WTC11 (cell line): ENCODE measurements around the gene FOXRED2. TPM values are rescaled to one million over a fixed set of nuclear protein-coding genes. Genes with fewer than 3 reads are reported as not detected.

Experiments
- ATAC-seq: fragments of 200-7000 bp; cut with Tn5 transposase; 2 replicates; pipeline ENCODE4 v1.10.0; 2021; ENCODE audit warnings: mild to moderate bottlenecking, moderate library complexity
- CTCF ChIA-PET: fragments of 300-600 bp; sonication (Branson Sonifier 250); formaldehyde crosslinking; loops from one replicate; lab custom pipeline; 2021; ENCODE audit warnings: antibody characterized with exemption; lab: Charles Lee
- POLR2A ChIA-PET: fragments of 350-600 bp; sonication (Branson Sonifier 250); formaldehyde crosslinking; loops from one replicate; lab custom pipeline; 2021; ENCODE audit warnings: antibody characterized with exemption; lab: Charles Lee
- DNase-seq: peaks from one replicate; pipeline ENCODE4 v3.0.0; 2021; ENCODE audit warnings: low spot score
- H3K27ac Mint-ChIP-seq: 2 replicates; pipeline ENCODE4 v1.8.0; 2021; ENCODE audit warnings: mixed read lengths
- H3K27me3 Mint-ChIP-seq: 2 replicates; pipeline ENCODE4 v1.8.0; 2021; ENCODE audit warnings: low read depth, mild to moderate bottlenecking, moderate library complexity, mixed read lengths
- H3K36me3 Mint-ChIP-seq: 2 replicates; pipeline ENCODE4 v1.8.0; 2021; ENCODE audit warnings: mixed read lengths
- H3K4me1 Mint-ChIP-seq: 2 replicates; pipeline ENCODE4 v1.8.0; 2022; ENCODE audit warnings: mixed read lengths
- H3K4me3 Mint-ChIP-seq: 2 replicates; pipeline ENCODE4 v1.8.0; 2021; ENCODE audit warnings: mild to moderate bottlenecking, moderate library complexity, mixed read lengths
- H3K9me3 Mint-ChIP-seq: 2 replicates; pipeline ENCODE4 v1.8.0; 2021; ENCODE audit warnings: mixed read lengths
- ATF3 ChIP-seq: sonication (generic); formaldehyde crosslinking; conservative IDR thresholded peaks from 2 replicates; pipeline ENCODE4 v1.8.1; 2022; ENCODE audit warnings: mild to moderate bottlenecking, missing genetic modification reagents
- CREB1 ChIP-seq: sonication (generic); formaldehyde crosslinking; IDR thresholded peaks from 2 replicates; pipeline ENCODE4 v1.8.0; 2023; ENCODE audit warnings: mild to moderate bottlenecking, missing genetic modification reagents
- E2F4 ChIP-seq: sonication (generic); formaldehyde crosslinking; IDR thresholded peaks from 2 replicates; pipeline ENCODE4 v1.8.1; 2022; ENCODE audit warnings: low read depth, mild to moderate bottlenecking, moderate library complexity, missing genetic modification reagents, borderline replicate concordance
- ELF4 ChIP-seq: sonication (generic); formaldehyde crosslinking; IDR thresholded peaks from 2 replicates; pipeline ENCODE4 v1.8.1; 2022; ENCODE audit warnings: low read depth, mild to moderate bottlenecking, moderate library complexity, missing genetic modification reagents
- FOXK1 ChIP-seq: sonication (generic); formaldehyde crosslinking; IDR thresholded peaks from 2 replicates; pipeline ENCODE4 v1.8.0; 2022; ENCODE audit warnings: mild to moderate bottlenecking, moderate library complexity, missing genetic modification reagents
- FOXP1 ChIP-seq: sonication (generic); formaldehyde crosslinking; IDR thresholded peaks from 2 replicates; pipeline ENCODE4 v1.8.0; 2022; ENCODE audit warnings: missing genetic modification reagents, mild to moderate bottlenecking, moderate library complexity, borderline replicate concordance
- GRHL2 ChIP-seq: fragments of 250-450 bp; sonication (Bioruptor Pico); IDR thresholded peaks from 2 replicates; pipeline ENCODE4 v1.8.0; 2022; ENCODE audit warnings: mild to moderate bottlenecking, moderate library complexity; ENCODE audit not compliant: insufficient replicate concordance, severe bottlenecking
- GTF2I ChIP-seq: fragments of 250-450 bp; sonication (Bioruptor Pico); conservative IDR thresholded peaks from 2 replicates; pipeline ENCODE4 v1.4.0; 2021; ENCODE audit warnings: mild to moderate bottlenecking
- MYBL2 ChIP-seq: sonication (generic); formaldehyde crosslinking; IDR thresholded peaks from 2 replicates; pipeline ENCODE4 v1.8.1; 2023; ENCODE audit warnings: mild to moderate bottlenecking, moderate library complexity, missing genetic modification reagents
- OVOL2 ChIP-seq: fragments of 250-450 bp; sonication (Bioruptor Pico); IDR thresholded peaks from 2 replicates; pipeline ENCODE4 v1.9.0; 2021; ENCODE audit warnings: mild to moderate bottlenecking, borderline replicate concordance
- RELA ChIP-seq: sonication (generic); formaldehyde crosslinking; IDR thresholded peaks from 2 replicates; pipeline ENCODE4 v1.8.1; 2022; ENCODE audit warnings: missing genetic modification reagents, mild to moderate bottlenecking, borderline replicate concordance
- RORB ChIP-seq: fragments of 250-450 bp; sonication (Bioruptor Pico); IDR thresholded peaks from 2 replicates; pipeline ENCODE4 v1.9.0; 2021; ENCODE audit warnings: mild to moderate bottlenecking
- TP53 ChIP-seq: sonication (generic); formaldehyde crosslinking; IDR thresholded peaks from 2 replicates; pipeline ENCODE4 v1.8.1; 2023; ENCODE audit warnings: mild to moderate bottlenecking, missing genetic modification reagents
- ZBTB21 ChIP-seq: sonication (generic); formaldehyde crosslinking; IDR thresholded peaks from 2 replicates; pipeline ENCODE4 v1.8.1; 2023; ENCODE audit warnings: mild to moderate bottlenecking, missing genetic modification reagents, borderline replicate concordance
- ZNF281 ChIP-seq: sonication (generic); formaldehyde crosslinking; IDR thresholded peaks from 2 replicates; pipeline ENCODE4 v1.8.0; 2023; ENCODE audit warnings: mild to moderate bottlenecking, missing genetic modification reagents
- ZNF423 ChIP-seq: fragments of 250-450 bp; sonication (Bioruptor Pico); IDR thresholded peaks from 2 replicates; pipeline ENCODE4 v2.1.2; 2022; ENCODE audit warnings: mild to moderate bottlenecking, moderate library complexity
- total RNA-seq: library from RNA; stranded (reverse); gene quantifications from 3 replicates; pipeline ENCODE4 v1.2.3, GENCODE V29; 2021
- TF ChIP-seq, protein P1 (sequence below): fragments of 250-450 bp; sonication (Bioruptor Pico); IDR thresholded peaks from 2 replicates; pipeline ENCODE4 v1.9.0; 2021; ENCODE audit warnings: mild to moderate bottlenecking
- TF ChIP-seq, protein P2 (sequence below): sonication (generic); formaldehyde crosslinking; IDR thresholded peaks from 2 replicates; pipeline ENCODE4 v1.8.1; 2023; ENCODE audit warnings: mild to moderate bottlenecking, moderate library complexity, missing genetic modification reagents
- TF ChIP-seq, protein P3 (sequence below): sonication (generic); formaldehyde crosslinking; IDR thresholded peaks from 2 replicates; pipeline ENCODE4 v1.8.1; 2022; ENCODE audit warnings: mild to moderate bottlenecking, moderate library complexity, missing genetic modification reagents

Gene FOXRED2
- total RNA-seq, 1 experiment from 2014 or later: 20.1 TPM

- DNase-seq (no peak), ATAC-seq (no peak)
- no peak for TF ChIP-seq TP53 (CRISPR knock-in tag)
- TF ChIP-seq, protein P1, sequence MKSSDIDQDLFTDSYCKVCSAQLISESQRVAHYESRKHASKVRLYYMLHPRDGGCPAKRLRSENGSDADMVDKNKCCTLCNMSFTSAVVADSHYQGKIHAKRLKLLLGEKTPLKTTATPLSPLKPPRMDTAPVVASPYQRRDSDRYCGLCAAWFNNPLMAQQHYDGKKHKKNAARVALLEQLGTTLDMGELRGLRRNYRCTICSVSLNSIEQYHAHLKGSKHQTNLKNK (CRISPR knock-in tag): no peak
- H3K36me3 Mint-ChIP-seq: peaks cover 27% of the 10 kb centered on the region
- no peak overlapping the region for H3K27ac Mint-ChIP-seq
- POLR2A ChIA-PET: no interaction called here
- H3K4me1 Mint-ChIP-seq: peaks cover 9% of the 10 kb centered on the region
- CTCF ChIA-PET: interaction anchor here (0.7 kb wide), 1 partner anchor 9 kb away, joined by 3 read pairs; no protein-coding TSS in a partner anchor
- peaks cover 18% of the 10 kb centered on the region for H3K27me3 Mint-ChIP-seq
- peaks cover 4% of the 10 kb centered on the region for H3K9me3 Mint-ChIP-seq
- H3K4me3 Mint-ChIP-seq: no peak overlapping the region
Observed at GRCh38 chr22:36478966-36479365, 27.9 kb downstream of the FOXRED2 start.

DNA sequence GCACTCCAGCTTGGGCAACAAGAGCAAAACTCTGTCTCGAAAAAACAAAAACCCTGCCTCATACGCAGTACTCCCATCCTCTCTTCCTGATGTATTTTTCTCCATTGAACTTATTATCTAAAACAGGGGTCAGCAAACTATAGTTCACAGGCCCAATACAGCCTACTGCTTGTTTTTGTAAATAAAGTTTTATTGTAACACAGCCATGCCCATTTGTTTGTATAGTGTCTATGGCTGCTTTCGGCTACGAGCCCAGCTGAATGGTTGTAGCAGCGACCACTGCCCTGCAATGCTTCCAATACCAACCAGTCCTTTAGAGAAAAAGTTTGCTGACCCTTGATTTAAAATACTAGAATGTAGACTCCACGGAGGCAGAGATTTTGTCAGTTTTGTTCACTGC is 31.5 kb downstream of the FOXRED2 start:
- POLR2A ChIA-PET: no interaction called here
- no peaks in the 10 kb centered on the region for H3K27me3 Mint-ChIP-seq
- no peaks in the 10 kb centered on the region for H3K9me3 Mint-ChIP-seq
- no peak for TF ChIP-seq MYBL2
- TF ChIP-seq ZNF423: no peak
- TF ChIP-seq CREB1 (CRISPR knock-in tag): no peak
- TF ChIP-seq, protein P2, sequence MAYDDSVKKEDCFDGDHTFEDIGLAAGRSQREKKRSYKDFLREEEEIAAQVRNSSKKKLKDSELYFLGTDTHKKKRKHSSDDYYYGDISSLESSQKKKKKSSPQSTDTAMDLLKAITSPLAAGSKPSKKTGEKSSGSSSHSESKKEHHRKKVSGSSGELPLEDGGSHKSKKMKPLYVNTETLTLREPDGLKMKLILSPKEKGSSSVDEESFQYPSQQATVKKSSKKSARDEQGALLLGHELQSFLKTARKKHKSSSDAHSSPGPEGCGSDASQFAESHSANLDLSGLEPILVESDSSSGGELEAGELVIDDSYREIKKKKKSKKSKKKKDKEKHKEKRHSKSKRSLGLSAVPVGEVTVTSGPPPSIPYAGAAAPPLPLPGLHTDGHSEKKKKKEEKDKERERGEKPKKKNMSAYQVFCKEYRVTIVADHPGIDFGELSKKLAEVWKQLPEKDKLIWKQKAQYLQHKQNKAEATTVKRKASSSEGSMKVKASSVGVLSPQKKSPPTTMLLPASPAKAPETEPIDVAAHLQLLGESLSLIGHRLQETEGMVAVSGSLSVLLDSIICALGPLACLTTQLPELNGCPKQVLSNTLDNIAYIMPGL (CRISPR knock-in tag): no peak
- no peak overlapping the region for H3K4me3 Mint-ChIP-seq
- H3K4me1 Mint-ChIP-seq: peaks cover under 1% of the 10 kb centered on the region
- CTCF ChIA-PET: interaction anchor here (2.4 kb wide), 1 partner anchor 11 kb away, joined by 7 read pairs; no protein-coding TSS in a partner anchor
- DNase-seq: no peak
- peaks cover 31% of the 10 kb centered on the region for H3K36me3 Mint-ChIP-seq
- ATAC-seq: no peak
- H3K27ac Mint-ChIP-seq: no peak overlapping the region

DNA sequence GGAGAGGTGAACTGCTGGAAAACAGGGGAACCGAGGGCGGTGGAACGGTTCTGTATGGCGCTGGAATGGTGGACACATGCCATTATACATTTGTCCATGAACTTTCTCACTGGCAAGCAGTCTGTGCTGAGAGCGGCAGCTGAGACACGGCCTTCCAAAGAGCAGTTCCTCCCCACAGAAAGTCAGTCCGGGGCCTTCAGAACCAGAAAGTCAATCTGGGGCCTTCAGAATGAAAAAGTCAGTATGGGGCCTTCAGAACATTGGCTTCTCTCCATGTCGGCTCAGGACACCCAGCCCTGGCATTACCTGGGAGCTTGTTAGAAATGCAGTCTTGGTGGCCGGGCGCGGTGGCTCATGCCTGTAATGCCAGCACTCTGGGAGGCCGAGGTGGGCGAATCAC is 34.2 kb downstream of the FOXRED2 start:
- POLR2A ChIA-PET: no interaction called here
- H3K27me3 Mint-ChIP-seq: no peaks in the 10 kb centered on the region
- H3K27ac Mint-ChIP-seq: no peak overlapping the region
- no peak for ATAC-seq
- CTCF ChIA-PET: no interaction called here
- peaks cover 28% of the 10 kb centered on the region for H3K36me3 Mint-ChIP-seq
- no peak overlapping the region for H3K4me3 Mint-ChIP-seq
- TF ChIP-seq FOXK1 (CRISPR knock-in tag): no peak
- TF ChIP-seq GTF2I (CRISPR knock-in tag): no peak
- TF ChIP-seq, protein P2 (CRISPR knock-in tag): no peak
- TF ChIP-seq, protein P3, sequence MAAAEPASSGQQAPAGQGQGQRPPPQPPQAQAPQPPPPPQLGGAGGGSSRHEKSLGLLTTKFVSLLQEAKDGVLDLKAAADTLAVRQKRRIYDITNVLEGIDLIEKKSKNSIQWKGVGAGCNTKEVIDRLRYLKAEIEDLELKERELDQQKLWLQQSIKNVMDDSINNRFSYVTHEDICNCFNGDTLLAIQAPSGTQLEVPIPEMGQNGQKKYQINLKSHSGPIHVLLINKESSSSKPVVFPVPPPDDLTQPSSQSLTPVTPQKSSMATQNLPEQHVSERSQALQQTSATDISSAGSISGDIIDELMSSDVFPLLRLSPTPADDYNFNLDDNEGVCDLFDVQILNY (CRISPR knock-in tag): no peak
- TF ChIP-seq RORB (CRISPR knock-in tag): no peak
- no peak for TF ChIP-seq ATF3 (CRISPR knock-in tag)
- TF ChIP-seq, all 79 proteins: peak for 0
- H3K4me1 Mint-ChIP-seq: 0 out of 2 replicates have a peak, but pooled peaks cover 3% of the 10 kb centered on the region
- DNase-seq: no peak
- H3K9me3 Mint-ChIP-seq: no peaks in the 10 kb centered on the region

DNA sequence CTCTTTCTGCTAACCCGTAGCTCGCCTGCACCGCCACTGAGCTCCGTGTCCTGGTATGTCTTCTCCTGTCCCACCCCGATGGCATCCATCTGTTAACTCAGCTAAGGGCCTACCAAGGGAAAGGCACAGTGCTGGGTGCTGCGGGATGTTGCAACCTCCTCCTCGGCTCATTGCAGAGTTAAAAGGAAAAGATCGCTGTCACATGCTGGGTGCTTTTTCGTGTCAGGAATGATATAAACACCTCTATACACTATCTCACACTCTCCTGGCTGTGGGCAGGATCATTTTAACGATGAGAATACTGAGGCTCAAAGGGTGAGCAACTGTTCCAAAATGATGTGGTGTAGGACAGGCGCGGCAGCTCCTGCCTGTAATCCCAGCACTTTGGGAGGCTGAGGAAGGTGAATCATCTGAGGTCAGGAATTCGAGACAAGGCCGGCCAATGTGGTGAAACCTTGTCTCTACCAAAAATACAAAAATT is 35.5 kb downstream of the FOXRED2 start:
- Mint-ChIP-seq H3K27ac (no peak overlapping the region), H3K27me3 (no peaks in the 10 kb centered on the region), H3K4me1 (0 out of 2 replicates have a peak, but pooled peaks cover 3% of the 10 kb centered on the region), H3K4me3 (no peak overlapping the region), H3K9me3 (no peaks in the 10 kb centered on the region), H3K36me3 (peaks cover 19% of the 10 kb centered on the region)
- ChIA-PET CTCF (interaction anchor here (1.0 to 3.7 kb wide), 18 partner anchors 10 to 185 kb away, joined by 3 to 62 read pairs (median 8); partner anchors contain the start of gene TXN2), POLR2A (interaction anchor here (0.6 kb wide), 1 partner anchor 95 kb away, joined by 5 read pairs; no protein-coding TSS in a partner anchor)
- no peak for ATAC-seq
- no peak for DNase-seq
- TF ChIP-seq TP53 (CRISPR knock-in tag) (no peak), E2F4 (CRISPR knock-in tag) (no peak), RELA (CRISPR knock-in tag) (no peak), OVOL2 (CRISPR knock-in tag) (no peak), ZBTB21 (CRISPR knock-in tag) (no peak), ZNF281 (no peak), GRHL2 (CRISPR knock-in tag) (no peak), ELF4 (CRISPR knock-in tag) (no peak), FOXP1 (CRISPR knock-in tag) (no peak)
